Tibial nerve (tissue), 3 donors: Measurements from ENCODE around the gene ACAD10.

Source experiments
- POLR2A ChIP-seq, 2 donors: fragments of 450-650 bp; IDR thresholded peaks; one replicate each; pipeline ENCODE4 v1.6.1; 2017; ENCODE audit warnings: antibody characterized with exemption in 2 of 2, mild to moderate bottlenecking in 2 of 2, moderate library complexity in 2 of 2
- TF ChIP-seq, protein P1 (sequence below), 5 experiments: fragments of 200-600 bp in 3 of 5; fragments of 450-650 bp in 2 of 5; sonication (generic) in 3 of 5; IDR thresholded peaks; one replicate each; pipeline ENCODE4 v1.5.1; 2016 to 2019; ENCODE audit warnings: antibody characterized with exemption in 5 of 5, mild to moderate bottlenecking in 3 of 5, moderate library complexity in 2 of 5

DNA sequence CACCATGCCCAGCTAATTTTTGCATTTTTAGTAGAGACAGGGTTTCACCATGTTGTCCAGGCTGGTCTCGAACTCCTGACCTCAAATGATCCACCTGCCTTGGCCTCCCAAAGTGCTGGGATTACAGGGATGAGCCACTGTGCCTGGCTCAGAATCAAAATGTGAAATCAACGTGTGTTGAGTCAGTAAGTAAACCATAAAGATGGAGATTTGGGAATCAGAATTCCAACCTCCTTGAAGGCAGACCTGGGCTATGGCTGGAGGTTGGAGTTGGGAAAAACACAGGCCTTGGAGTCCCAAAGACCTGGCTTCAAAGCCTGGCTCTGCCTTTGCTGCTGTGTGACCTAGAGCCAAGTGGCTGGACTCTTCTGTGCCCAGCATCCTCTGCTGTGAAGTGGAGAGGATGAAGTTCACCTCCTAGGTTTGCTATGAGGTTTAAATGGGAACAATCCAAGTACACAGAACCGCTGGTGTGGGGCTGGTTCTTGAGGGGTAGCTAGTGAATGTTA is 91.0 kb downstream of the ACAD10 start:
- TF ChIP-seq, protein P1, sequence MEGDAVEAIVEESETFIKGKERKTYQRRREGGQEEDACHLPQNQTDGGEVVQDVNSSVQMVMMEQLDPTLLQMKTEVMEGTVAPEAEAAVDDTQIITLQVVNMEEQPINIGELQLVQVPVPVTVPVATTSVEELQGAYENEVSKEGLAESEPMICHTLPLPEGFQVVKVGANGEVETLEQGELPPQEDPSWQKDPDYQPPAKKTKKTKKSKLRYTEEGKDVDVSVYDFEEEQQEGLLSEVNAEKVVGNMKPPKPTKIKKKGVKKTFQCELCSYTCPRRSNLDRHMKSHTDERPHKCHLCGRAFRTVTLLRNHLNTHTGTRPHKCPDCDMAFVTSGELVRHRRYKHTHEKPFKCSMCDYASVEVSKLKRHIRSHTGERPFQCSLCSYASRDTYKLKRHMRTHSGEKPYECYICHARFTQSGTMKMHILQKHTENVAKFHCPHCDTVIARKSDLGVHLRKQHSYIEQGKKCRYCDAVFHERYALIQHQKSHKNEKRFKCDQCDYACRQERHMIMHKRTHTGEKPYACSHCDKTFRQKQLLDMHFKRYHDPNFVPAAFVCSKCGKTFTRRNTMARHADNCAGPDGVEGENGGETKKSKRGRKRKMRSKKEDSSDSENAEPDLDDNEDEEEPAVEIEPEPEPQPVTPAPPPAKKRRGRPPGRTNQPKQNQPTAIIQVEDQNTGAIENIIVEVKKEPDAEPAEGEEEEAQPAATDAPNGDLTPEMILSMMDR (IDR thresholded peaks at IDR 0.05) = no peak
- TF ChIP-seq POLR2A (IDR thresholded peaks at IDR 0.05) = no peak
